GM19397 (cell line): ENCODE results near the gene KRTAP2-2.

Experiments used
- ATAC-seq: cut with Tn5 transposase; IDR thresholded peaks from one replicate; pipeline ENCODE4 v1.9.1; 2021; ENCODE audit warnings: mild to moderate bottlenecking, moderate library complexity; ENCODE audit not compliant: unreplicated experiment

KRTAP2-2 gene

GRCh38 chr17:41026715-41027471 lies 28.1 kb downstream of the KRTAP2-2 start, which contains the start of gene KRTAP1-5:
KRTAP1-5 (minus strand) TSS chr17:41027208; CDS start chr17:41027155, 53 bp downstream.
- ATAC-seq: no peak

- no peak for ATAC-seq
Measured at GRCh38 chr17:41024697-41025096, 30.3 kb downstream of the KRTAP2-2 start.

GRCh38 chr17:41020336-41020735 lies 34.7 kb downstream of the KRTAP2-2 start:
- no peak for ATAC-seq

DNA sequence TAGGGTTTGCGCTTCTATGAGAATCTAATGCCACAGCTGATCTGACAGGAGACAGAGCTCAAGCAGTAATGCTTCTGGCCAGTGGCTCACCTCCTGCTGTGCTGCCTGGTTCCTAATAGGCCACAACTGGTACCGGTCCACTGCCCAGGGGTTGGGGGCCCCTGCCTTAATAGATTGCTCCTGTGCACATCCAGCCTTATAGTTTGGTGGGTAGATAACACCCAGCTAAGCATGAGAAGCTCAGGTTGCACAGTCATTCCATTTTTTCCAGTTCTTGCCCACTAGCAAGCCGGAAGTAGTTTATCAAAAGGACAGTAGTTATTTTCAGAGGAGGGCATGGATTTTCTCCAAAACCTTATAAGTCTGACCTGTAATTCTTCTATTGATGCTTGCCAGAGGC lies 35.6 kb downstream of the KRTAP2-2 start:
- ATAC-seq: no peak

DNA sequence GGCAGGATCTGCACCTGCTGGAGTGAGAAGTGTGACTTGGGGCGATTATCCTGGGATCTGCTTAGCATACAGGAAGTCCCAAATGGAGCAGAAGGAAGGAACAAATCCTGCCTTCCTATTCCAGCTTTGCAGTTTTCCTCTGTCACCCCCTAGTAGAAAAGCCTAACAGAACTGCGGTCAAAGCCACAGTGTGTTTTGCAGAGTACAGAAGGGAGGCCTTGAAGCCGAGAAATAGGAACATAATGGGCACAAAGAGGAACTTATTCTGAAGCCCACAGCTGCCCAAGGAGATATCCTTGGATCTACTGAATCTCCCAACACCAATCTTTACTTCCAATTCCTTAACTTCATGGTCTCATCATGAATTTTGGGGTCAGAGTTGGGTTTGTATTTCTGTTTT lies 36.5 kb downstream of the KRTAP2-2 start:
- ATAC-seq: no peak

DNA sequence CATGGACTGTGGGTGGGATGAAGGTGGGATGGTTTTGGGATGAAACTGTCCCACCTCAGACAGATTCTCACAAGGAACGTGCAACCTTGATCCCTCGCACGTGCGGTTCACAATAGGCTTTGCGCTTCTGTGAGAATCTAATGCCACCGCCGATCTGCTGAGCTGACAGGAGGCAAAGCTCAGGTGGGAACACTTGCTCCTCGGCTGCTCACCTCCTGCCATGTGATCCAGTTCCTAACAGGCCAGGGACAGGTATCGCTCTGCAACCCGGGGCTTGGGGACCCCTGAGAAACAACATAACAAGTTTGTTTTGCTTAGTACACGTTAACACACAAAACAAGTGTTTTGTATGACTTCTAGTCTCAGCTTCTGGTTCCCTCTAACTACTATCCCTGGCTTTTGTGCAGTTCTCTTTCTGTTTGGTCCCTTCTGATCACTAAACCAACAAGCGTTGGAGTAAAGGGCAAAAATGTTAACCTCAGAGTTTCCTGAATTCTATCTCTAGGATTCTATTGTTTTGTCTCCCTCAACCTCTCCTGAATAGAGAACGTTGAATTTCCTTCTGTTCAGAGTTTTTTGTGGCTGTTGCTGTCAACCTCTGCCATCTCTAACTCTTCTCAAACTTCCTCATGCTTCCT lies 38.3 kb downstream of the KRTAP2-2 start:
- no peak for ATAC-seq

DNA sequence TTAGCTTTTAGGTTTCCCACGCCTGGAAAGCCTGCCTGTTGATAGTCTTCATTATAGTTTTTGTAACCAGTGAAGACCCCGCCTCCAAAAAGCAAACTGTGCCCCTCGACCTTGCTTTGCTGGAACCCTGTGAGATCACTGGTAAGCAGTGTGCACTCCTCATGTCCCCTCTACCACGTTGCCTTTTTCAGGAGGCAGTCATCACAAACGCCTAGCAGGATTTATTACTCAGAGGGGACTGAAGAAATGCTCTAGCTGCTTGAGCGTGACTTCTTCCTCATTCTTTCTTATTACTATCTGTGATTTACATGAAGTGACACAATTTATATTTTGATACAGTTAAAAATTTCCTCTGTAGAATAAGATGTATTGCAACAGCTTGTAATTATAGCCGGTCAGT lies 39.6 kb downstream of the KRTAP2-2 start:
- ATAC-seq: no peak

- no peak for ATAC-seq
Measured at GRCh38 chr17:41013606-41014005, 41.4 kb downstream of the KRTAP2-2 start.

GRCh38 chr17:41013181-41013580 lies 41.8 kb downstream of the KRTAP2-2 start:
- ATAC-seq: no peak

- no peak for ATAC-seq
Measured at GRCh38 chr17:41012326-41013120, 42.5 kb downstream of the KRTAP2-2 start.

DNA sequence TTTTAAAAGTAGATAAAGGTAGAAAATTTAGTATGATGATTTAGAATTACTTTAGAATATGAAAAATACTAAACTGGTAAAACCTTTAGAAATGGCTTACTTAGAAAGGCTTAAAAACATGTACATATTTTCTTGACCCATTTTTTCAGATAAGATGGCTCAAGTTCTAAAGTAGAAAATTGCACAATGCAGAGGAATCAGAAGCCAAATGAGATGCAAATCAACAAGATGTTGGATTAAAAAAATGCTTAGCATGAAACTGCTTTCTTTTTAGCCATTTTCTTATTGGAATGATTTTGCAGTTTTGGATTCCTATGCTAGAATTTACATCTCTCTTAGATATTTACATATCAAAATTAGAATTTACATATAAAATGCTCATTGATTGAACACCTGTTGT lies 44.6 kb downstream of the KRTAP2-2 start:
- no peak for ATAC-seq

DNA sequence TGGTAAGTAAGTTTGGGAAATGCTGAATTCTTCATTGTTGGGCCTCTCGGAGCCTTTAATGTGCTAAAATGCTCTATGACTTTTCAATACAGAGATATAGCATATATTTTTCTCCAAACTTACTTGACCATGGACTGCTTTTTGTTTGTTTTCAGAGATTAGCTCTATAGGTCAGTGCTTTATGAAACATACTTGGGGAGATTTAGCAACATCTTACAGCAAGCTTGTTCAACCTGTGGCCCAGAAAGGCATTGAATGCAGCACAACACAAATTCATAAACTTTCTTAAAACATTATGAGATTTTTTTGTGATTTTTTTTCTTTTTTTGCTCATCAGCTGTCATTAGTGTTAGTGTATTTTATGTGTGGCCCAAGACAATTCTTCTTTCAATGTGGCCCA lies 45.1 kb downstream of the KRTAP2-2 start:
- ATAC-seq: no peak

GRCh38 chr17:41009301-41009760 lies 45.7 kb downstream of the KRTAP2-2 start:
- ATAC-seq: no peak

GRCh38 chr17:41008811-41009210 lies 46.2 kb downstream of the KRTAP2-2 start, which contains the start of gene KRTAP3-1:
KRTAP3-1 (minus strand) TSS chr17:41009128; CDS start chr17:41009074, 54 bp downstream.
- no peak for ATAC-seq
